HG03442 (cell line): ENCODE results near the gene FAM222A.

ENCODE experiments used
- ATAC-seq: cut with Tn5 transposase; IDR thresholded peaks from one replicate; pipeline ENCODE4 v1.9.1; 2021; ENCODE audit warnings: mild to moderate bottlenecking, moderate library complexity; ENCODE audit not compliant: unreplicated experiment

FAM222A gene

DNA sequence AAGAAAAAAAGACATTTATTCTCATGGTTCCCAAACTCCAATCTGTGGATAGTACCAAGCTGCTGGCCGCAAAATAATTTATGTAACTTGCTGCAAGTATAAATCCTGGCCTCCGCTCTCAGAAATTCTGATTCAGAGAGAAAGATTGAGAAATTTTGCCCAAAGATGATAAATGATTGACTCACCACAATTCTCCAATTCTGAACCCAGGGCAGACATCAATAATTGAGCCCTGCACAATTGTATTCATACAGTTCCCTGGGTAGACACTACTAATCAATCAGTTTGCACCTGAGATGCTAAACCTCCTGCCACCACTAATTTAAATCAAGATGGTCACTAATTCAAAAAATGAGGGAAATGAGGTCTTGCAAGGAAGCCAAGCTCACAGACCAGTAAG, 81.4 kb downstream of the FAM222A start:
- ATAC-seq, result no peak

DNA sequence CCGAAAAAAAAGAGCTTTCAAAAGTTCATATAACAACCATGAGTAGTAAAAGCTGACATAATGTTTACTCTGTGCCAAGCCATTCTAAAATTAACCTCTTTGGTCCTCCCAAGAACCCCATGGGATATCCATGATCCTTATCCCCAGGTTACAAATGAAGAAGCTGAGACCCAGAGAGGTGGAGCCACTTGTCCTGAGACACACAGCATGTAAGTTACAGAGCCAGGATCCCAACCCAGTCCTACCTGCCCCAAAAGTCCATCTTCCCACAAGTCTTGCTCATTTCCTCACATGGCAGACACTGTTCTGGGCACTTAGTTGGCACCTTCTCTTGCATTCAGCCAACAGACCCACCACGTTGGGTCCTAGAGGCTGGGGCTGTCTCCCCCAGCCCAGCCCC, 82.4 kb downstream of the FAM222A start:
- ATAC-seq, result no peak

GRCh38 chr12:109797905-109798669, 84.5 kb downstream of the FAM222A start:
- no peak for ATAC-seq

DNA sequence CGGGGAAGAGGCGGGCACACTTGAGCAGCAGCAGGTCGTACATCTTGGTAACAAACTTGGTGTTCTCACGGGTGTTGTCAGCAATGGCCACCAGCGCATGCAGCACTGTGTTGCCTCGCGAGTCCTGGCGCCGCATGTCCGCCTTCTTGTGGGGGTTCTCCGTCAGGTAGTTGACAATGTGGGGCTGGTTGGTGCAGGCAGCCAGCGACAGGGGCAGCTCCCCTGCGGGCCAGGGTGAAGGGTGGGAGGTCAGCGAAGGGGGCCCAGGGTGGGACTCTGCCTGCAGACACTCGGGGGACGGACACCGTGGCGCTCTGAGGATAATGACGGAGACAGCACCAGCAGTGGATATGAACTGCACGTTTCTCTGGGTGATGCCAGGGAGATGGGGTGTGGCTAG, 85.1 kb downstream of the FAM222A start:
- ATAC-seq, result no peak

DNA sequence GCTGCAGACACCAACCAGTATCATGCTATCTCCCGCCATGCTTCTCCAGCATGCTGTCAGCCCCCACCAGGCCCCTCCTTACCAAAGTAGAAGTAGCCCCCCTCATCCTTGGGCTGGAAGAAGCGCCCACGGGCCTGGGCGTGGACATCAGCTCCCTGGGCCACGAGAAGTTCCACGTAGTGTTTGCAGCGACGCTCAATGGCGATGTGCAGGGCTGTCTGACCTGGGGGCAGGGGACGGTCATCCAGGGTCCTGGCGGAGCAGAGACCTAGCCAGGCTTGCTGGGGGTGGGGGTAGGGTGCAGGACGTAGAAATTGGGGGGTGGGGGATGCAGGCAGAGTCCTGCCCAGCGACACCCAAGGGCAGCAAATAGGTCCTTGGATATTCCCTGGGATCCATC, 86.9 kb downstream of the FAM222A start:
- ATAC-seq, result no peak

GRCh38 chr12:109802828-109803227, 89.2 kb downstream of the FAM222A start:
- ATAC-seq, result no peak

DNA sequence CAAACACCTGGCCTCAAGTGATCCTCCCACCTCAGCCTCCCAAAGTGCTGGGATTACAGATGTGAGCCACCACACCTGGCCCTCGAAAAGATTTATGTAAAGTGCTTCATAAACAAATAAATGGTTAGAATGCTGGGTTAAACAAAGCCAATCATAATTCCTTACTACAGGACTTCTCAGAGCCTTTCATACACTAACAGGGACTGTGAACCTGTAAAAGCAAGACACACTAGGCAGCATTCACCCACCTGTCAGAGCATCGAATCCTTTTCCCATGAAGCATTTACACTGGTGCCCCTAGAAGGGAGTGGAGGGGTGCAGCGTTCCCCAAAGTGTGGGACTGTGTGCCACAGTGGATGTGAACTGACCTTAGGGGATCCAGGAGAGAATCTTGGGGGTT, 90.1 kb downstream of the FAM222A start:
- ATAC-seq, result no peak

GRCh38 chr12:109804820-109805761, 91.5 kb downstream of the FAM222A start:
- no peak for ATAC-seq

GRCh38 chr12:109807954-109808643, 94.5 kb downstream of the FAM222A start:
- ATAC-seq, result no peak

DNA sequence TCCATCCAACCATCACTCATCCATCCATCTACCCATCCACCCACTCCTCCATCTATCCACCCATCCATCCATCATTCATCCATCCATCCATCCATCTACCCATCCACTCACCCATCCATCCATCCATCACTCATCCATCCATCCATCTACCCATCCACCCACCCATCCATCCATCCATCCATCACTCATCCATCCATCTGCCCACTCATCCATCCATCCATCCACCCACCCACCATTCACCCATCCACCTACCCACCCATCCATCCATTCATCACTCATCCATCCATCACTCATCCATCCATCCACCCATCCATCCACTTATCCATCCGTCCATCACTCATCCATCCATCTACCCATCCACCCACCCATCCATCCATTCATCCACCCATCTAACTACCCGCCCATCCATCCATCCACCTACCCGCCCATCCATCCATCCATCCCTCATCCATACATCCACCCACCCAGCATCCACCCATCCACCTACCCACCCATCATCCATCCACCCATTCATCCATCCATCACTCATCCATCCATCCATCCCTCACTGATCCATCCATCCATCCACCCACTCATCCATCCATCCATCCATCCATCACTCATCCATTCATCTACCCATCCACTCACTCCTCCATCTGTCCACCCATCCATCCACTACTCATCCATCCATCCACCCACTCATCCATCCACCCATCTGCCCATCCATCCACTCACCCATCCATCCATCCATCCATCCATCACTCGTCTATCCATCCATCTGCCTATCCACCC, 95.4 kb downstream of the FAM222A start:
- no peak for ATAC-seq

DNA sequence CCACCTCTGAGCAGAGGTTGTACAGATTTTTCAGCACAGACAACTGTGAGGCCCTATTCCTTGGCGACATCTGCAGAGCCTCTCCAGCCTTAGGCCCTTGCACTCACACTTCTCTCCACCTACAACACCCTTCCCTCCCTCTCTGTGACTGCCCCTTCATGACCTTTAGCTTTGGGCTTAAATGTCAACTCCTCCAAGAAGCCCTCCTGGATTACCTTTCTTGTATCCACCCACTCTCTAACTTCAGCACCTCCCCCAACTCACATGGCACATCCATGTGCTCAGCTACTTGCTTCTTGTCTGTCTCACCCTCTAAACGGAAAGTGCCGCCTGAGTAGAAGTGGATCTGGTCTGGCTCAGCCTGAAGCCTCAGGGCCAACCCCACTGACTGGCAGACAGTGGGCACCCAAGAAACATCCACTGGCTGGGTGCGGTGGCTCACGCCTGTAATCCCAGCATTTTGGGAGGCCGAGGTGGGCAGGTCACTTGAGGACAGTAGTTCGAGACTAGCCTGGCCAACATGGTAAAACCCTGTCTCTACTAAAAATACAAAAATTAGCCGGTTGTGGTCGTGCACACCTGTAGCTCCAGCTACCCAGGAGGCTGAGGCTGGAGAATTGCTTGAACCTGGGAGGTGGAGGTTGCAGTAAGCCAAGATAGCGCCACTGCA, 97.5 kb downstream of the FAM222A start:
- no peak for ATAC-seq

DNA sequence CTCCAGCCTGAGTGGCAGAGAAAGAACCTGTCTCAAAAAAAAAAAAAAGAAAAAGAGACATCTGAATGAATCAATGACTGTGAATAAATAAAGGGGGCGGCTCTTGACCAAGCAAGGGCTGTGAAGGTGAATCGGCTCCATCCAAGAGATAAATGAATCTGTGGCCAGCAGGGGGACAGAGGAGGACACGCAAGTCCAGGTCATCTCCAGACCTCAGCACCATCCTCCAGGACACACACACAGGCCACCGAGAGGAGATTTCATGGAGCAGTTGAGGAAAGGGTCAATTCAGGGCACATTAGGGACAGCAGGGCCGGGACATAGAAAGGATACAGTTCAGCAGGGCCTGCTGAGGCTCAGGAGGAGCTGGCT, 98.0 kb downstream of the FAM222A start:
- ATAC-seq, result no peak

DNA sequence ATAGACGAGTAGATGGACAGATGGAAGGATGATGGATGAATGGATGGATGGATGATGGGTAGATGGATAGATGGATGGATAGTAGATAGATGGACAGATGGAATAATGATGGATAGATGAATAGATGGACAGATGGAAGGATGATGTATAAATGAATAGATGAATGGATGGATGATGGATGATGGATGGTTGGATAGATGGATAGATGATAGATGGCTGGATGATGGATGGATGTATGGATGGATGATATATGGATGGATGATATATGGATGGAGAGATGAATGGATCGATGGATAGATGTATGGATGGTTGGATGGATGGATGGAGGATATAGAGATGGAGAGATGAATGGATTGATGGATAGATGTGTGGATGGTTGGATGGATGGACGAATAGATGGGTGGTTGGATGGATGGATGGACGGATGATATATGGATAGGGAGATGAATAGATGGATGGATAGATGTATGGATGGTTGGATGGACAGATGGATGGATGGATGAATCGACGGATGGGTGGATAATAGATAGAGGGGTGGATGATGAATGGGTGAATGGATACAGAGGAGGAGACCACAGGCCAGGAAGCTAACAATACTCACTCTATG, 100.3 kb downstream of the FAM222A start:
- ATAC-seq, result no peak

DNA sequence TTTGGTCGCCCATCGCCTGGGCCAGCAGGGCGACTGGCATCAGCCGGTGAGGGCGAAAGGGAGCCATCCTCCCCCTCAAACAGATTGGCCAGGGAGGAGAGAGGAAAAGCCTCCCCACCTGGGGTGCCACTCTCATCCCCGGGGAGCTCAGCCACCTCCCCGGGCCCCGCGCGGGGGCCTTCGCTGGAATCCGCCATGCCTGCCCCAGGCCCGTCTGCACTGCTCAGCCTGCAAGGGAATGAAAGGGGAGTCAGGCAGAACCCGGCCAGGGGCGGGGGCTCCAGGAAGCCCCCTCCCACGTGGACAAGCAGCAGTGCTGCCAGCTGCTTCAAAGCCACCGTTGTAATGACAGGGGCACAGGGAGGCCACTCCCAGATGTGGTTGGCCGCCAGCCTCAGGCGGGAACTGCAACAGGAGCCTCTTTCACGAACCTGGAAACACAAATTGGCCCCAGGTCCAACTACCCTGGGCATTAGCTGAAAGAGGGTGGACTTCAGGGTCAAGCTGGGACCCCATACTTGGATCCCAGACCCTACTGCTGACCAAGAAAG, 101.0 kb downstream of the FAM222A start:
- no peak for ATAC-seq

GRCh38 chr12:109815225-109815624, 101.6 kb downstream of the FAM222A start:
- no peak for ATAC-seq

GRCh38 chr12:109815757-109816617, 102.4 kb downstream of the FAM222A start:
- ATAC-seq, result no peak

- ATAC-seq, result no peak
These were observed 103.2 kb downstream of the FAM222A start for GRCh38 chr12:109816870-109817269.

GRCh38 chr12:109817627-109818231, 104.1 kb downstream of the FAM222A start:
- ATAC-seq, result no peak
